AG04450 (cell line): Measurements from ENCODE around the gene IL15RA. TPM values are rescaled to one million over a fixed set of nuclear protein-coding genes. Genes with fewer than 3 reads are reported as not detected.
"Not testable (repeated sequence)": the region's sequence is repeated elsewhere in the genome, so short reads cannot be mapped to it uniquely, and the experiment has no call there.

ENCODE experiments used
- CTCF ChIA-PET: fragments of 300-600, 350-600 bp; formaldehyde crosslinking; extraction: SDS; loops from one replicate; lab custom pipeline; 2022; ENCODE audit warnings: antibody characterized with exemption, inconsistent platforms; lab: Charles Lee
- POLR2A ChIA-PET: fragments of 350-600 bp; formaldehyde crosslinking; extraction: SDS; loops from one replicate; lab custom pipeline; 2021; ENCODE audit warnings: antibody characterized with exemption, inconsistent platforms; lab: Yijun Ruan, JAX
- DNase-seq: peaks from one replicate; pipeline ENCODE4 v3.0.0-alpha.2; 2011; ENCODE audit warnings: low read depth, low spot score
- H3K27ac ChIP-seq: one replicate; pipeline ENCODE4 v1.5.1; 2012; ENCODE audit warnings: low read depth, low read length, control low read depth
- H3K27me3 ChIP-seq: one replicate; pipeline ENCODE4 v1.6.0; 2012; ENCODE audit warnings: low read length; ENCODE audit not compliant: control insufficient read depth, insufficient read depth
- H3K4me3 ChIP-seq: 2 replicates; pipeline ENCODE4 v1.5.1; 2011; ENCODE audit warnings: mild to moderate bottlenecking, low read depth, low read length, control low read depth
- H3K9me3 ChIP-seq: 2 replicates; pipeline ENCODE4 v1.5.1; 2012; ENCODE audit warnings: low read length; ENCODE audit not compliant: control insufficient read depth, insufficient read depth
- CTCF ChIP-seq: IDR thresholded peaks from 2 replicates; pipeline ENCODE4 v1.5.1; 2011; ENCODE audit warnings: low read depth, low read length, control low read depth, inconsistent platforms
- polyA plus RNA-seq: library from polyadenylated mRNA; depleted of rRNA; stranded (reverse); fragments of >200 nt; gene quantifications from 2 replicates; pipeline ENCODE4 v1.2.3, GENCODE V29; 2011

IL15RA gene
- polyA plus RNA-seq, 1 experiment, result 3.5 TPM

- CTCF ChIA-PET, result no interaction called here
- POLR2A ChIA-PET, result no interaction called here
These were observed 9.2 kb downstream of the IL15RA start for GRCh38 chr10:5968037-5968680.

DNA sequence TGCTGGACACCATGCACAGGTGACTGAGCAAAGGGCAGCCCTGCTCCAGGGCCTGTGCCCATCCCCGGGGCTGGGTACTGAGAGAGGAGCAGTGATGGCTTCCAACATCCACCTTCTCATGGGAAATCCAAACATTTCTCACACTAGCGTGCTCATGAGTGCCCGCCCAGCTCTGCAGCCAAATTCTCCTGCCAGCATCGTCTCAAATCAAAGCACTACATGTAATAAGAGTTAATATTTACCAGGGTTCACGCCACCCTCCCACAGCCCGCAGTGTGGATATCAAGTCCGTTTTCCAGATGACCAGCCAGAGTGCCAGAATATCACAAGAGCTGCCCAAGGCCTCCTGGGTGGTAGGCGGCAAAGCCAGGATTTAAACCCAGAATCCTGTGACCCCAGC lies 12.1 kb downstream of the IL15RA start:
- no peak for TF ChIP-seq CTCF
- H3K27ac ChIP-seq, result no peak overlapping the region
- no peak for DNase-seq
- H3K9me3 ChIP-seq, result no peaks in the 10 kb centered on the region; the same call in 1 of the 2 replicates
- ChIA-PET CTCF (no interaction called here), POLR2A (no interaction called here)
- H3K4me3 ChIP-seq, result no peak overlapping the region
- no peaks in the 10 kb centered on the region for H3K27me3 ChIP-seq

More at GRCh38 chr10:5968037-5968680, 9.2 kb downstream of the IL15RA start:
- Histone ChIP-seq H3K27ac (no peak overlapping the region), H3K9me3 (no peaks in the 10 kb centered on the region), H3K4me3 (no peak overlapping the region), H3K27me3 (no peaks in the 10 kb centered on the region)
- no peak for TF ChIP-seq CTCF
- DNase-seq, result no peak

GRCh38 chr10:5964736-5965135 lies 12.6 kb downstream of the IL15RA start:
- TF ChIP-seq CTCF, result no peak
- Histone ChIP-seq H3K27me3 (no peaks in the 10 kb centered on the region), H3K9me3 (no peaks in the 10 kb centered on the region; the same call in 1 of the 2 replicates), H3K27ac (no peak overlapping the region), H3K4me3 (no peak overlapping the region)
- ChIA-PET CTCF (no interaction called here), POLR2A (no interaction called here)
- no peak for DNase-seq

- Histone ChIP-seq H3K27me3 (no peaks in the 10 kb centered on the region), H3K4me3 (no peak overlapping the region), H3K9me3 (no peaks in the 10 kb centered on the region; the same call in 1 of the 2 replicates), H3K27ac (no peak overlapping the region)
- CTCF ChIA-PET, result no interaction called here
- POLR2A ChIA-PET, result no interaction called here
- no peak for DNase-seq
- TF ChIP-seq CTCF, result no peak
These were observed 13.8 kb downstream of the IL15RA start for GRCh38 chr10:5963591-5963990.

GRCh38 chr10:5963071-5963470 lies 14.3 kb downstream of the IL15RA start:
- 0 out of 2 replicates have a peak, but pooled peaks have one; percentile 2 for TF ChIP-seq CTCF
- Histone ChIP-seq H3K4me3 (no peak overlapping the region), H3K27me3 (no peaks in the 10 kb centered on the region), H3K9me3 (no peaks in the 10 kb centered on the region; the same call in 1 of the 2 replicates), H3K27ac (no peak overlapping the region)
- ChIA-PET CTCF (no interaction called here), POLR2A (no interaction called here)
- DNase-seq, result no peak

DNA sequence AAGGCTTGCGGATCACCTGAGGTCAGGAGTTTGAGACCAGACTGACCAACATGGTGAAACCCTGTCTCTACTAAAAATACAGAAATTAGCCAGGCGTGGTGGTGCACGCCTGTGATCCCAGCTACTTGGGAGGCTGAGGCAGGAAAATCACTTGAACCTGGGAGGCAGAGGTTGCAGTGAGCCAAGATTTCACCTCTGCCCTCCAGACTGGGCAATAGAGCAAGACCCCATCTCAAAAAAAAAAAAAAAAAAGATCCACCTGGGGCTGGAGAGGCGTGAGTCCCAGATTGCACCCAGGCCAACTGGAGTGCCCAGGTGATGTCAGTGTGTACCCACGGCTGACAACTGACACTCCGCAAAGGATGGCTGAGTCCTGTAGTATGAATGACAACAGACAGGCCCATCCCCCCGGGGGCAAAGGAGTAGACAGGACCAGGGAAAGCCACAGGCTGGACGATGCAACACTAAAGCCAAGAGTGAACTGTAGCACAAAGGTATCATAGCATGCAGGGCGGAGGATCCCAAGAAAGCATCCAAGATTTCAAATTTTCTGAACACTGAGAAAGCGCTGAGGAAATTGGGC lies 14.9 kb downstream of the IL15RA start:
- DNase-seq, H3K4me3 ChIP-seq, H3K9me3 ChIP-seq, CTCF ChIA-PET, H3K27ac ChIP-seq, H3K27me3 ChIP-seq, POLR2A ChIA-PET: not testable (repeated sequence)
